Panc1 (cell line): ENCODE measurements around the gene DCAF17. TPM values are rescaled to one million over a fixed set of nuclear protein-coding genes. Genes with fewer than 3 reads are reported as not detected.

ENCODE experiments used
- ATAC-seq: fragments of 200-7000 bp; cut with Tn5 transposase; 2 replicates; pipeline ENCODE4 v1.9.1; 2020; ENCODE audit warnings: mild to moderate bottlenecking, moderate library complexity
- BruUV-seq: library from RNA; stranded (reverse); fragments of 400-500 nt; replicated peaks from 2 replicates; lab custom pipeline; 2021; lab: Mats Ljungman, UMichigan
- CTCF ChIA-PET: fragments of 300-600 bp; sonication (Branson Sonifier 250); formaldehyde crosslinking; loops from one replicate; lab custom pipeline; 2022; ENCODE audit warnings: antibody characterized with exemption; lab: Charles Lee
- POLR2A ChIA-PET: fragments of 300-600 bp; sonication (Branson Sonifier 250); formaldehyde crosslinking; loops from one replicate; lab custom pipeline; 2022; ENCODE audit warnings: antibody characterized with exemption; lab: Charles Lee
- DNase-seq: peaks from one replicate; pipeline ENCODE4 v3.0.0-alpha.2; 2010; ENCODE audit warnings: low read depth, low spot score
- H3K27ac ChIP-seq: 2 replicates; pipeline ENCODE4 v1.5.1; 2011; ENCODE audit warnings: mild to moderate bottlenecking, low read length, inconsistent platforms
- H3K27me3 ChIP-seq: fragments of 200-500 bp; sonication (Bioruptor generic); 2 replicates; pipeline ENCODE4 v1.6.0; 2014; ENCODE audit warnings: low read length, inconsistent platforms; ENCODE audit not compliant: control insufficient read depth, insufficient read depth
- H3K36me3 ChIP-seq: fragments of 200-500 bp; sonication (Bioruptor generic); 2 replicates; pipeline ENCODE4 v1.5.1; 2014; ENCODE audit warnings: inconsistent platforms, mild to moderate bottlenecking, low read length, moderate library complexity; ENCODE audit not compliant: control insufficient read depth, insufficient read depth
- H3K4me1 ChIP-seq: 2 replicates; pipeline ENCODE4 v1.5.1; 2011; ENCODE audit warnings: inconsistent platforms, mild to moderate bottlenecking, low read length, moderate library complexity; ENCODE audit not compliant: control insufficient read depth, insufficient read depth
- H3K4me3 ChIP-seq, 2 experiments: 2 replicates each; pipeline ENCODE4 v1.5.1; 2011 to 2012; ENCODE audit warnings: low read depth in 2 of 2, low read length in 2 of 2, mild to moderate bottlenecking in 2 of 2, inconsistent platforms in 1 of 2, moderate library complexity in 1 of 2
- H3K9me3 ChIP-seq: fragments of 200-500 bp; sonication (Bioruptor generic); 2 replicates; pipeline ENCODE4 v1.5.1; 2014; ENCODE audit warnings: low read depth, mild to moderate bottlenecking, inconsistent platforms, low read length, moderate library complexity; ENCODE audit not compliant: control insufficient read depth, insufficient read depth
- CTCF ChIP-seq: fragments of 450-650 bp; IDR thresholded peaks from 2 replicates; pipeline ENCODE4 v1.5.1; 2017; ENCODE audit warnings: mild to moderate bottlenecking
- POLR2AphosphoS5 ChIP-seq: IDR thresholded peaks from 2 replicates; pipeline ENCODE4 v1.6.1; 2012; ENCODE audit warnings: mild to moderate bottlenecking, low read depth, low read length, moderate library complexity
- REST ChIP-seq, 2 experiments: IDR thresholded peaks; 2 replicates each; pipeline ENCODE4 v1.6.1; 2011 to 2012; ENCODE audit warnings: low read depth in 2 of 2, control low read depth in 1 of 2, low read length in 1 of 2, mild to moderate bottlenecking in 1 of 2, moderate library complexity in 1 of 2; ENCODE audit not compliant: insufficient read depth in 1 of 2
- SIN3A ChIP-seq: IDR thresholded peaks from 2 replicates; pipeline ENCODE4 v1.6.1; 2012; ENCODE audit warnings: low read depth, mild to moderate bottlenecking, low read length, moderate library complexity, borderline replicate concordance; ENCODE audit not compliant: insufficient read depth
- TCF7L2 ChIP-seq: IDR thresholded peaks from 2 replicates; pipeline ENCODE4 v1.6.1; 2011; ENCODE audit warnings: mild to moderate bottlenecking, low read depth, low read length, inconsistent platforms
- in situ Hi-C: cut with HindIII; loops from 2 replicates; pipeline ENCODE4 v1.10.0; 2016; ENCODE audit warnings: low sequenced_read_pairs, low pct_unique_long_range_greater_than_20kb
- intact Hi-C: fragments of 100-400 bp; cut with micrococcal nuclease; formaldehyde crosslinking; loops from one replicate; pipeline ENCODE4 v1.10.0; 2022; ENCODE audit not compliant: unreplicated experiment
- total RNA-seq: library from RNA; stranded (reverse); gene quantifications from one replicate; pipeline ENCODE4 v1.2.1, GENCODE V29; 2021; ENCODE audit not compliant: unreplicated experiment

Gene DCAF17
- total RNA-seq, 1 experiment from 2014 or later, result 19.0 TPM

- H3K27ac ChIP-seq, result no peak overlapping the region
- no peaks in the 10 kb centered on the region for H3K36me3 ChIP-seq
- H3K27me3 ChIP-seq, result peaks cover 52% of the 10 kb centered on the region
- intact Hi-C loops (no loop called here), in situ Hi-C loops (no loop called here)
- ChIA-PET POLR2A (no interaction called here), CTCF (no interaction called here)
- no TSS peak for BruUV-seq
- 0 out of 2 replicates have a peak, but pooled peaks have one; percentile 32 for ATAC-seq
- TF ChIP-seq TCF7L2 (no peak), CTCF (no peak), POLR2AphosphoS5 (no peak), SIN3A (no peak), REST (IDR thresholded peaks at IDR 0.05; ENCODE audit: insufficient read depth in 1 of 2, low read depth in 2 of 2, low read length in 1 of 2) (no peak)
- DNase-seq, result no peak
- peak overlapping the region; percentile 54 to 63 for H3K4me3 ChIP-seq
- peaks cover 8% of the 10 kb centered on the region; the same call in 1 of the 2 replicates for H3K4me1 ChIP-seq
- no peaks in the 10 kb centered on the region for H3K9me3 ChIP-seq
Observed at GRCh38 chr2:171524018-171524401, 90.0 kb downstream of the DCAF17 start.

- in situ Hi-C loops (no loop called here), intact Hi-C loops (no loop called here)
- H3K4me3 ChIP-seq, result no peak overlapping the region
- no peak for DNase-seq
- no peaks in the 10 kb centered on the region for H3K4me1 ChIP-seq
- TF ChIP-seq CTCF, result peak; percentile 75
- no peak for TF ChIP-seq POLR2AphosphoS5
- H3K27me3 ChIP-seq, result peaks cover 45% of the 10 kb centered on the region
- ChIA-PET POLR2A (interaction anchor here (0.7 kb wide), 1 partner anchor 97 kb away, joined by 8 read pairs; no protein-coding TSS in a partner anchor), CTCF (interaction anchor here (0.5 to 0.7 kb wide), 2 partner anchors 60 to 294 kb away, joined by 5 to 7 read pairs; no protein-coding TSS in a partner anchor)
- no peak overlapping the region for H3K27ac ChIP-seq
- no peaks in the 10 kb centered on the region for H3K9me3 ChIP-seq
- BruUV-seq, result no TSS peak
- ATAC-seq, result peak; percentile 62; the same call in 1 of the 2 replicates
- H3K36me3 ChIP-seq, result no peaks in the 10 kb centered on the region
Observed at GRCh38 chr2:171529914-171530313, 95.9 kb downstream of the DCAF17 start.
